Spleen (tissue), 11 donors: ENCODE results near the gene ARMC5. TPM values are rescaled to one million over a fixed set of nuclear protein-coding genes. Genes with fewer than 3 reads are reported as not detected.
A peak's percentile ranks its signal among the peaks of the same experiment; 100 is the strongest.

Source experiments
- DNase-seq: peaks from one replicate; pipeline ENCODE4 v3.0.0-alpha.2; 2020
- H3K27ac ChIP-seq, 8 donors: fragments of 200-600 bp; sonication (generic) in 7 of 8; 1 replicate in 4 of 8; 2 replicates in 4 of 8; pipeline versions ENCODE4 v1.5.0 to v1.8.0; 2016 to 2021; ENCODE audit warnings: inconsistent platforms in 4 of 8, mild to moderate bottlenecking in 4 of 8, moderate library complexity in 1 of 8
- H3K27me3 ChIP-seq, 7 donors: fragments of 200-600 bp; sonication (generic) in 6 of 7; replicated peaks in 1 of 7; 1 replicate in 4 of 7; 2 replicates in 3 of 7; pipeline versions ENCODE4 v1.5.0 to v1.8.0; 2016 to 2021; ENCODE audit warnings: inconsistent platforms in 3 of 7, mild to moderate bottlenecking in 1 of 7
- H3K36me3 ChIP-seq, 6 donors: fragments of 200-600 bp; sonication (generic) in 5 of 6; 1 replicate in 4 of 6; 2 replicates in 2 of 6; pipeline versions ENCODE4 v1.5.0 to v1.8.0; 2016 to 2021; ENCODE audit warnings: inconsistent platforms in 2 of 6
- H3K4me1 ChIP-seq, 6 donors: fragments of 200-600 bp; sonication (generic) in 5 of 6; 1 replicate in 3 of 6; 2 replicates in 3 of 6; pipeline versions ENCODE4 v1.5.0 to v1.8.0; 2016 to 2021; ENCODE audit warnings: inconsistent platforms in 3 of 6
- H3K4me3 ChIP-seq, 8 donors: fragments of 200-600 bp; sonication (generic) in 7 of 8; 1 replicate in 4 of 8; 2 replicates in 4 of 8; pipeline versions ENCODE4 v1.5.0 to v1.8.0; 2016 to 2021; ENCODE audit warnings: inconsistent platforms in 4 of 8, mild to moderate bottlenecking in 4 of 8, moderate library complexity in 2 of 8
- H3K9me3 ChIP-seq, 8 donors: fragments of 200-600 bp; sonication (generic) in 7 of 8; 1 replicate in 4 of 8; 2 replicates in 4 of 8; pipeline versions ENCODE4 v1.5.0 to v1.8.0; 2016 to 2021; ENCODE audit warnings: inconsistent platforms in 4 of 8
- POLR2A ChIP-seq, 3 donors: fragments of 450-650 bp; IDR thresholded peaks; one replicate each; pipeline ENCODE4 v1.5.1; 2017; ENCODE audit warnings: antibody characterized with exemption in 3 of 3, mild to moderate bottlenecking in 1 of 3
- POLR2AphosphoS5 ChIP-seq, 3 donors: sonication (generic); formaldehyde crosslinking; IDR thresholded peaks; one replicate each; pipeline ENCODE4 v1.5.1; 2017; ENCODE audit warnings: antibody characterized with exemption in 3 of 3
- WGBS, 5 donors: extraction: QIAGEN DNeasy Blood & Tissue Kit in 3 of 5; methylation state at CpG; one replicate each; pipeline versions ENCODE4 v1.1.5 to v1.1.7; 2013 to 2018; 5-methylcytosine and 5-hydroxymethylcytosine counted together
- intact Hi-C: fragments of 100-400 bp; cut with DNase I; formaldehyde crosslinking; loops from one replicate; pipeline ENCODE4 v1.15.0; 2023; ENCODE audit warnings: low total_unique reads
- polyA plus RNA-seq, 3 donors: library from polyadenylated mRNA; stranded (reverse); fragments of 200-250 nt; gene quantifications; one replicate each; pipeline ENCODE4 v1.2.1, GENCODE V29; 2013
- total RNA-seq, 7 donors: library from RNA; depleted of rRNA in 3 of 7; stranded (reverse); fragments of >200 nt in 3 of 7; fragmentation: NEBNext Ultra II Directional in 4 of 7; extraction: Animal tissue kit (Norgen Biotek cat#: 25700) in 4 of 7; gene quantifications; one replicate each; pipeline versions ENCODE4 v1.1.0 to v1.2.1, GENCODE V29; 2016 to 2021
- TF ChIP-seq, protein P1 (sequence below), 11 experiments: fragments of 200-600 bp in 7 of 11; fragments of 450-650 bp in 4 of 11; sonication (generic) in 4 of 11; IDR thresholded peaks in 8 of 11; conservative IDR thresholded peaks in 3 of 11; 1 replicate in 7 of 11; 2 replicates in 4 of 11; pipeline versions ENCODE4 v1.4.0 to v1.8.0; 2016 to 2021; ENCODE audit warnings: antibody characterized with exemption in 11 of 11, inconsistent platforms in 4 of 11, mild to moderate bottlenecking in 1 of 11
- donor health status: healthy with polysubstance abuse.
- donor health status: DM: no; HTN: no; CAD: no; lungs with moderate emphysema.
- donor health status: DM: no; HTN: no; CAD: no.
- donor health status: Bipolar disorder and iron deficiency.
- donor health status: healthy.
- donor health status: DM: no; HTN: no; CAD: no.
- donor health status: DM: yes; HTN: yes; CAD: no.

The ARMC5 gene
- total and polyA plus RNA-seq, 10 donors: 8.8 to 23.5 (median 11.8) TPM

DNA sequence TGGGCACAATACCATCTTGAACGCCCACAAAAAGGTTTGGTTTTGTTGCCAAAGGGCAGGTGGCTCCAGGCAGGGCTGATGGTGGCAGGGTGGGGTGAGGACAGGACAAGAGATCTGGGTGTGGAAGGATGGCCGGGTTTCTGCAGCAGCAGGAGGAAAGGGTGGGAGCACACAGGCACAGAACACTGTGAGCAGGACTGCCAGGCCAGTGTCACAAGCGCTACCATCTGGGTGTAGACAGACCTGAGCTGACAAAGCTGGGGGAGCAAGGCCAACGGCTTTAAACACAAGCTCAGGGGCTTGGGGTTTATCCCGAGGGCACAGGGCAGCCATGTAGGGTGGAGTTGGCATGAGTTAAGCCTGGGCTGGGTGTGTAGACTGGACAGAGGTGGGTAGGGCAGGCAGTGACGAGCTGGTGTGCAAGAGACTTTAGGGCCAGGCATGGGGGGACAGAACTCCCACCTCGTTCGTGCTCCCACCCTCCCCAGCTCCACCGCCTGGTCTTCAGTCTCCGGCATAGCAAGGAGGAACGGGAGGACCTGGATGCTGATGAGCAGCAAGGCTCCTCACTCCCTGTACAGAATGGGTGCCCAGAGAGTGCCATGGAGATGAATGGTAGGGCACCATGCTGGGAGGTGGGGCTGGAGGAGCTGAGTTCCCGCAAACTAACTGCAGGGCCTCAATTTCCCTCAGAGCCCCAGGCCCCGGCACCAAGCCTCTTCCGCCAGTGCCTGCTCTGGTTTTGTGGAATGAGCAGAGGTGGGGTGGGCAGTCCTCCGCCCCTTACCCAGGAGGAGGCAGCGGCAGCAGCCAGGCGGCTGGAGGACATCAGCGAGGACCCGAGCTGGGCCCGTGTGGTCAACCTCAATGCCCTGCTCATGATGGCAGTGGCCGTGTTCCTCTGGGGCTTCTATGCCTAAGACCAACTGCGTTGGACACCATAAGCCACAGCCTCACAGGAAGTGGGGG, 30.6 kb downstream of the ARMC5 start:
- TF ChIP-seq POLR2A (IDR thresholded peaks at IDR 0.05): no peak
- peak in 1 of 3 donors; percentile 33 for TF ChIP-seq POLR2AphosphoS5 (IDR thresholded peaks at IDR 0.05)
- Histone ChIP-seq H3K27ac (no peak overlapping the region), H3K4me1 (peaks cover 8 to 27% (median 21%) of the 10 kb centered on the region in 6 donors), H3K36me3 (peaks cover 0 to 51% (median 28%) of the 10 kb centered on the region in 6 donors), H3K27me3 (peaks cover 0 to 41% (median 12%) of the 10 kb centered on the region in 7 donors), H3K9me3 (no peaks in the 10 kb centered on the region), H3K4me3 (no peak overlapping the region)
- intact Hi-C loops: loop anchor here (10.0 kb wide), 1 partner anchor 225 kb away; a partner anchor contains a TSS
- no peak for DNase-seq
- WGBS, 5 donors: 86 to 91% (median 90%) methylated on average over 15 to 22 of the region's 22 CpGs

DNA sequence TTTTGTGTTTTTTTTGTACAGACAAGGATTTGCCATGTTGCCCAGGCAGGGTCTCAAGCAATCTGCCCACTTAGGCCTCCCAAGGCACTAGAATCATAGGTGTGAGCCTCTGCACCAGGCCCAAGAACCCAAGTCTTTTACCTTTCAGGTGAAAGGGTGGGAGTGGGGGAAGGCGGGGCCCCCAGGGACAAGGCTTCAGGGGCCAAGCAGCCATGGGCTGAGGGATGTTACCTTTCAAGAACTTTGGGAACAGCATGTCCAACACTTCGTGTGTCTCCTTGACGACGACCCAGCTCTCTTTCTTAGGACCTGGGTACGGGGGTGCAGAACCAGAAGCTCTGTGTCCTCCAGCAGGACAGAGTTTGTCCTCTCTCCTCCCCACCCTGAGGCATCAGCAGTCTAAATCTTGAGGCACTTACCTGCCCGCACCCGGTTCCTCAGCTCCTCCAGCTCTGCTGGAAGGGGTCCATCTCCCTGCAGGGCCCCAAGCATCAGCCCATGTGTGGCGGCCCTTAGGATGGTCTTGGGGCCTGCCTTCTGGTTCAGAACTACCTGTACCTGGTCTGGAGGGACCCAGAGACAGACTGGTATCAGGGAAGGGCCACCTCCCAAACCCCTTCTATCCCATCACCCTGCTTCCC, 32.6 kb downstream of the ARMC5 start:
- peaks cover 0 to 22% (median 11%) of the 10 kb centered on the region in 7 donors for H3K27me3 ChIP-seq
- 91 to 95% (median 93%) methylated on average over 8 of the region's 8 CpGs for WGBS, 5 donors
- DNase-seq: no peak
- peaks cover 0 to 71% (median 44%) of the 10 kb centered on the region in 6 donors for H3K36me3 ChIP-seq
- peaks cover 8 to 21% (median 18%) of the 10 kb centered on the region in 6 donors for H3K4me1 ChIP-seq
- intact Hi-C loops: no loop called here
- no peaks in the 10 kb centered on the region for H3K9me3 ChIP-seq
- no peak overlapping the region for H3K27ac ChIP-seq
- TF ChIP-seq POLR2AphosphoS5 (IDR thresholded peaks at IDR 0.05) (no peak), POLR2A (IDR thresholded peaks at IDR 0.05) (no peak)
- TF ChIP-seq, protein P1, sequence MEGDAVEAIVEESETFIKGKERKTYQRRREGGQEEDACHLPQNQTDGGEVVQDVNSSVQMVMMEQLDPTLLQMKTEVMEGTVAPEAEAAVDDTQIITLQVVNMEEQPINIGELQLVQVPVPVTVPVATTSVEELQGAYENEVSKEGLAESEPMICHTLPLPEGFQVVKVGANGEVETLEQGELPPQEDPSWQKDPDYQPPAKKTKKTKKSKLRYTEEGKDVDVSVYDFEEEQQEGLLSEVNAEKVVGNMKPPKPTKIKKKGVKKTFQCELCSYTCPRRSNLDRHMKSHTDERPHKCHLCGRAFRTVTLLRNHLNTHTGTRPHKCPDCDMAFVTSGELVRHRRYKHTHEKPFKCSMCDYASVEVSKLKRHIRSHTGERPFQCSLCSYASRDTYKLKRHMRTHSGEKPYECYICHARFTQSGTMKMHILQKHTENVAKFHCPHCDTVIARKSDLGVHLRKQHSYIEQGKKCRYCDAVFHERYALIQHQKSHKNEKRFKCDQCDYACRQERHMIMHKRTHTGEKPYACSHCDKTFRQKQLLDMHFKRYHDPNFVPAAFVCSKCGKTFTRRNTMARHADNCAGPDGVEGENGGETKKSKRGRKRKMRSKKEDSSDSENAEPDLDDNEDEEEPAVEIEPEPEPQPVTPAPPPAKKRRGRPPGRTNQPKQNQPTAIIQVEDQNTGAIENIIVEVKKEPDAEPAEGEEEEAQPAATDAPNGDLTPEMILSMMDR (IDR thresholded peaks at IDR 0.05 in 8 of 11, conservative IDR thresholded peaks at IDR 0.05 in 3 of 11): no peak
- H3K4me3 ChIP-seq: no peak overlapping the region

DNA sequence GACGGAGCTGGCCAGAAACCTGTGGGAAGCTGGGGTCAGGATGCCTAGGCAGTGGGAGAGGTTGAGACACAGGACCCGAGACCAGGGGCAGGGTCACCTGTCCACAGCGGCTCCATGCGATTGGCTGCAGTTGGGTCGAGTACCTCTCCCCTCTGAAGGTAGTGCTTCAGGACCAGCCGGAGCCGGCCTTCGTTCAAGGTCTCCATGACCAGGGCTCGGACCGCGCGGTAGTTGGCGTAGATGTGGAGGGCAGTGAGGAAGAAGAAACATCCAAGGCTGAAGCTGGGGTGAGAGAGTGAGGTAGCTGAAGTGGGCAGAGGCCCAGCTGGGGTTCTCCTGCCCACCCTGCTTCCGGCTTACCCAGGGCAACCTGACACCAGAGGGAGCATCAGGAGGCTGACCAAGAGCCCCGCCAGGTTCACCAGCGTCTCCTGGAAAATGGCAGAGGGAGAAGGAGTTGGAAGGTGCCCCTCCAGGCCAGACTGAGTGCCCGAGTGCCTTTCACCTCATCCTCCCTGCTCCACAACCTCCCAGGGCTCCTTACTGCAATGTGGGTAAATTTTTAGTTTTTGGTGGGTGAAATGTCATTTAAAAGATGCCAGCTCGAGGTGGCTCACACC, 34.3 kb downstream of the ARMC5 start:
- H3K9me3 ChIP-seq: no peaks in the 10 kb centered on the region
- peaks cover 0 to 5% (median 0%) of the 10 kb centered on the region in 7 donors for H3K27me3 ChIP-seq
- H3K4me1 ChIP-seq: peaks cover 0 to 4% (median 1%) of the 10 kb centered on the region in 6 donors
- TF ChIP-seq POLR2A (IDR thresholded peaks at IDR 0.05) (no peak), POLR2AphosphoS5 (IDR thresholded peaks at IDR 0.05) (peak in 1 of 3 donors; percentile 32)
- DNase-seq: no peak
- H3K36me3 ChIP-seq: peaks cover 0 to 88% (median 57%) of the 10 kb centered on the region in 6 donors
- H3K27ac ChIP-seq: no peak overlapping the region
- intact Hi-C loops: no loop called here
- 93 to 96% (median 95%) methylated on average over 18 of the region's 18 CpGs for WGBS, 5 donors
- H3K4me3 ChIP-seq: no peak overlapping the region

DNA sequence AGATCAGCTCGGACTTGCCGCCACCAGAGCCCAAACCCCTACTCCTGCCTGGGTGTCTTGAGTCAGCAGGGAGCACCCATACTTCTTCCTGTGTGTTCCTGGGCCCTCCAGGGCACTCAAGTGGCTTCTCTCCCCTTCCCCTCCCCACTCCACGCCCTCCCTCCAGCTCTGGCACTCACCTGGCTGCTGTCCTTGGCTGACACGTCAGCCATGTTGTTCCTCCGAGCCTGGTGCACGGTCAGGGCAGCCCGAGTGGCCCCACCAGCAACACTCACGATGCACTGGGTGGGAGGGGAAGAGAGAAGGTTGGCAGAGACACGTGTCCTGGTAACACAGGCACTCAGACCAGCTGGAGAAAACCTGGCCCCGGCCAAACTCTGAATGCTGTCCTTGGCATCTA, 37.4 kb downstream of the ARMC5 start:
- Histone ChIP-seq H3K27me3 (no peaks in the 10 kb centered on the region), H3K27ac (no peak overlapping the region), H3K36me3 (peaks cover 0 to 91% (median 66%) of the 10 kb centered on the region in 6 donors), H3K4me1 (no peaks in the 10 kb centered on the region), H3K9me3 (no peaks in the 10 kb centered on the region), H3K4me3 (no peak overlapping the region)
- WGBS, 5 donors: 92 to 97% (median 93%) methylated on average over 8 to 10 of the region's 10 CpGs
- TF ChIP-seq, protein P1 (IDR thresholded peaks at IDR 0.05 in 8 of 11, conservative IDR thresholded peaks at IDR 0.05 in 3 of 11): no peak
- no peak for TF ChIP-seq POLR2A (IDR thresholded peaks at IDR 0.05)
- peak in 1 of 3 donors; percentile 26 for TF ChIP-seq POLR2AphosphoS5 (IDR thresholded peaks at IDR 0.05)
- no peak for DNase-seq
- intact Hi-C loops: no loop called here
